ENCODE data around the gene LRRC71. TPM values are rescaled to one million over a fixed set of nuclear protein-coding genes. Genes with fewer than 3 reads are reported as not detected.

The LRRC71 gene
- total and polyA plus RNA-seq, 2 of the 8 experiments (the other 6 are each of a cell fraction or from before 2014, with no cell fraction given) = 0.05 TPM; not detected in 1

DNA sequence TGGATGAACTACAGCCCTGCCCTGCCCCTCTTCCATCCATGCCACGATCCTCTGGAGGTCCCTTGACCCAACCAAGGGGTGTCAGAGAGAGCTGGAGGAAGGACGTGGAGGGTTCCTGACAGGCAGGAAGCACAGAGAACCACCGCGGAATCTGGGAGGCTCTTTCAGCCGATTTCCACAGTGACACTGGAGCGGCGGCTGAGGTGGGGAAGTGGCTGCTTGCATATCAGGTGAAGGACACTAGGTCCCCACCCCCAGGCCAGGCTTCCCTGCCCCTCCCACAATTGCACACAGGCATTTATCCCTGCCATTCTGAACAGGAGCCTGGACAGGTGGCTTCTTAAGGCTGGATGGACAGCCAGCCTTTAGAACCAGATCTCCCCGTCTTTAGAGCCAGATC is 17.5 kb downstream of the LRRC71 start (continued):
- TF ChIP-seq SUZ12 (IDR thresholded peaks at IDR 0.05; ENCODE audit: low read length) = no peak
